Spleen (tissue), 7 donors: ENCODE data around the gene EDIL3.

Source experiments
- CTCF ChIP-seq, 11 experiments: fragments of 200-600 bp in 7 of 11; fragments of 450-650 bp in 4 of 11; sonication (generic) in 4 of 11; IDR thresholded peaks in 8 of 11; conservative IDR thresholded peaks in 3 of 11; 1 replicate in 7 of 11; 2 replicates in 4 of 11; pipeline versions ENCODE4 v1.4.0 to v1.8.0; 2016 to 2021; ENCODE audit warnings: antibody characterized with exemption in 11 of 11, inconsistent platforms in 4 of 11, mild to moderate bottlenecking in 1 of 11
- POLR2A ChIP-seq, 3 donors: fragments of 450-650 bp; IDR thresholded peaks; one replicate each; pipeline ENCODE4 v1.5.1; 2017; ENCODE audit warnings: antibody characterized with exemption in 3 of 3, mild to moderate bottlenecking in 1 of 3
- POLR2AphosphoS5 ChIP-seq, 3 donors: sonication (generic); formaldehyde crosslinking; IDR thresholded peaks; one replicate each; pipeline ENCODE4 v1.5.1; 2017; ENCODE audit warnings: antibody characterized with exemption in 3 of 3
- donor health status: DM: no; HTN: no; CAD: no; lungs with moderate emphysema.
- donor health status: DM: no; HTN: no; CAD: no.
- donor health status: DM: no; HTN: no; CAD: no.

- TF ChIP-seq CTCF (IDR thresholded peaks at IDR 0.05 in 8 of 11, conservative IDR thresholded peaks at IDR 0.05 in 3 of 11) (no peak), POLR2A (IDR thresholded peaks at IDR 0.05) (no peak), POLR2AphosphoS5 (IDR thresholded peaks at IDR 0.05) (no peak)
Observed at GRCh38 chr5:84057211-84057610, 327.5 kb downstream of the EDIL3 start.
